AML-193 (cell line): ENCODE data around the gene PAQR5.
A peak's percentile ranks its signal among the peaks of the same experiment; 100 is the strongest.
"Not testable (repeated sequence)": the region's sequence is repeated elsewhere in the genome, so short reads cannot be mapped to it uniquely, and the experiment has no call there.

ENCODE experiments used
- DNase-seq, 2 experiments: peaks; one replicate each; lab custom pipeline; 2025; lab: John Stamatoyannopoulos, UW

PAQR5 gene

DNA sequence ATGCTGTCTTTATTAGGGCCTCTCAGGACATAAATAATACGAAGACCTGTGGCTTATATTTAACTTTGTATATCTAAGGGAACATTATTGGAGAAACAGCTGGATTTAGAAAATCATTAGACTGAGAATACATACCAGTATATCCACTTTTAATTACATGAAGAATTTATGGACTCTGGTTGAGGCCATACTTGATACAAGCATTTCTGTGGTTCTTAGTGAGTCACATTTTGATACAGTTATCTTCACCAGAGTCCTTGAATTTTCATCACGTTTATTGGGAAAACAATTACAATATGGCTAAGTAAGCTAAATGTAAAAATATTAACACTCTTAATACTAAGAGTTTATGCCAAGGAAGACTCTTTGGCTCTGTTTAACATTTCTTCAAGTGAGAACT lies 125.3 kb downstream of the PAQR5 start:
- no peak for DNase-seq

DNA sequence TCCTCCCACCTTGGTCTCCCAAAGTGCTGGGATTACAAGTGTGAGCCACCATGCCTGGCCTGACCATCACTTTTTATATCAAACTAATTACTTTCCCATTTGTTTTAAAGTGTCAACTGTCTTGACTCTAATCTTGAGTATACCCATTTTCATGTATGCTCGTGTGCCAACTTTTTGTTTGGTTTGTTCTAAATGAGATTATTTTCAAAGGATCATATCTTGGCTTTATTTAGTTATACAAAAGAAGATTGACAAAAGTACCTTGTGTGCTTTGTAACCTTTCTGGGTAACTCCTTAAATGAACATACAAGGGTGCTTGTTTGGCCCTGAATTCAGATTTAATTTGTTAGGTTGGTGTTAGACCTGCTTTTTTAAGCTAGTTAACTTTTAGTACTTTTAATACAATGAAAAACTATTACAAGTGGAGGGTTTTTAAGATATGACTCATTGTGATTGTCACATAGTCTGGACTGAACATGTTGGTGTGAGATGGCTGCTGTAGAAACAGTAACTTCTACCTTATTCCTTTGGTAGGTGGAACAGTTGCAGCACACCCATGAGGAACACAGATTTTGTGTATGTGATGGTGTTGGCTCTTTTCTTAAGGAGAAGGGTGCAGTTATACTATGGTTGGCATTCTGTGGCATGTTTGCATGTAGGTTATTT lies 126.2 kb downstream of the PAQR5 start:
- DNase-seq: no peak

GRCh38 chr15:69433831-69434230 lies 135.1 kb downstream of the PAQR5 start:
- no peak for DNase-seq

DNA sequence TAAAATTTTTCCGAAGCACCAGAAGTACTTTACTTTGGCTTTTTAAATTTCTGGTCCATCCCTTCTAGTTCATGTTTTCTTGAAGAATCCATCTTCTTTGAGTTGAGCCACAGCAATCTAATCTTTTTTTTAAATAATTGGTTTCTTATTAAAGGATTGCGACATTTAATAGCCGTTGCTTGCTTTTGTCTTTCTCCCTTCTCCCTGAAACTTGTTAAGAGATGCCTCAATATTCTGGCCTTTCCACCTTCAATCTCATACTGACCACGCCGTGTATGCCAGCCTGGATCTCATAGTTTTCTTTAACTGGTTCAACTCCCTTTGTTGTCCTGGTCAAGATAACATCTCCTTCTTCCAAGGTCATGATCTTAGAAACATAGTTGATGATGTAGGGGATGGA lies 135.5 kb downstream of the PAQR5 start:
- DNase-seq: no peak

DNA sequence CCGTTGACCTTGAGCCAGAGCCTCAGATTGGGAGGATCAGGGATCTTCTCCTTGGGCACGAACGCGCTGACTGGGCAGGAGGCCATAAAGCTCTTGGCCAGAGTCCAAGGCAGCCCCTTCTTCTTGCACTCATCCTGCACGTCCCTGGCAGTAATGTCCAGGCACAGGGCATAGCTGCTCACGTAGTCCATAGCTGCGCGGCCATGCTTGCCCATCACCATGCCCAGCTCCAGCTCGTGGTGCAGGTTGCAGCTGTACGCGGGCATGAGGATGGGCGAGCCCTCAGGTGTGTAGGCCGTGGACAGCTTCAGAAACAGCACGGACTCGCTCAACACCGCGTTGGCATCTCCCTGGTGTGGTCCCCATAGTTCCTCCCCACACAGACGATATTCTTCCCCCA lies 136.0 kb downstream of the PAQR5 start:
- DNase-seq: no peak

DNA sequence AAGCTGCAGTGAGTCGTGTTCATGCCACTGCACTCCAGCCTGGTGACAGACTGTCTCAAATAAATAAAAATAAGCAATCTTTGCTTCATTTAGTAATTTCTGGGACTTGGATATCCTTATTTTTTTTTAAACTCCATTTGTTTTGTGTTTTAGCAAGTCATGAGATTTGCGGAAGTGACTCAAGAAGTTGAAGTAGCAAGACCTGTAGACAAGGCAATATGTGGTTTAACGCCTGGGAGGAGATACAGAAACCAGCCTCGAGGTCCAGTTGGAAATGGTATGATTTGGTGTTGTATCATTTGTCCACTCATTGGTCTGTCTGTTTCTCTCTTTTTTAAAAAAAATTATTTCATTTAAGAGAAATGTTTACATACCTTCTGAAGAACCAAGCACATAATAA lies 137.3 kb downstream of the PAQR5 start:
- DNase-seq: no peak

GRCh38 chr15:69436951-69437350 lies 138.2 kb downstream of the PAQR5 start:
- no peak for DNase-seq

DNA sequence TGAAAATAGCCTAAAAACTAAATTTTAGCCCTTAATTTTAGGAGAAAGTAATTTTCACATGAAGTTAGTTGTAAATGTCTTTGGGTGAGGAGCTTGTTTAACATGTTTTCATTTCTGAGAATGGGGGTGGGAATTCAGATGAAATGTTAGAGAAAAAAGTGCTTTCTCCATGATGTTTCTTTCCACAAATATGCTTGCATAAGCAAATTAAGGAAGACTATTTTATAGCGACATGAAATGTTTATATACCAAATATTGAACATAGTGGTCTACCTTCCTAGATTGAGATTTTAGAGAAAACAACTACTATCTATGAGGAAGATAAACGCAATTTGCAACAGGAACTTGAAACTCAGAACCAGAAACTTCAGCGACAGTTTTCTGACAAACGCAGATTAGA lies 140.9 kb downstream of the PAQR5 start:
- DNase-seq: no peak

GRCh38 chr15:69443032-69443611 lies 144.4 kb downstream of the PAQR5 start:
- DNase-seq: no peak

DNA sequence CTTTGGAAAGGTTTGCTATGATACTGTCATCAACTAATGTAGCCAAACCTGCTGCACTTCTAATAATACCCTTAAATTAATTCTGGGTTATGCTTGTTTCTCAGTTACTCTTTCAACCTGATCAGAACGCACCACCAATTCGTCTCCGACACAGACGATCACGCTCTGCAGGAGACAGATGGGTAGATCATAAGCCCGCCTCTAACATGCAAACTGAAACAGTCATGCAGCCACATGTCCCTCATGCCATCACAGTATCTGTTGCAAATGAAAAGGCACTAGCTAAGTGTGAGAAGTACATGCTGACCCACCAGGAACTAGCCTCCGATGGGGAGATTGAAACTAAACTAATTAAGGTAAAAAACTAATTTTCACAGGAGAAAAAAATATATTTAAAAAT lies 146.0 kb downstream of the PAQR5 start:
- no peak for DNase-seq

DNA sequence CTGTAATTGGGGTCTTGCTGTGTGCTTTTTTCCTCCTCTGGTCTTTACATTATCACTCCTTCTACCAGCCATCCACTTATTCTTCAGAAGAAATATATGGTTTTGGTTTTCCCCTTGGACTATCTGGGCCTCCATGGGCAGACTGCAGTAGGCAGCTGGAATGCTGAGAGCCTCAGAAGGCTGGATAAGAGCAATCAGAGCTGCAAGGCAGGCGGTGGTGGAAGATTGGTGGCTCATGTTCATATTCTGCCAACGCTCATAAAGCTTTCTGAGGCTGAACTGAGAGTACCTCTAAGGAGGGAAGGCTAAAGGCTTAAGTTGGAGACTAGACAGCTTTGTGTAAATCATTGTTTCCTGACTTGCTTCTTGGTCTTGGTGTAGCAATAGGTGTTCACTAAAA lies 148.2 kb downstream of the PAQR5 start:
- DNase-seq: no peak

DNA sequence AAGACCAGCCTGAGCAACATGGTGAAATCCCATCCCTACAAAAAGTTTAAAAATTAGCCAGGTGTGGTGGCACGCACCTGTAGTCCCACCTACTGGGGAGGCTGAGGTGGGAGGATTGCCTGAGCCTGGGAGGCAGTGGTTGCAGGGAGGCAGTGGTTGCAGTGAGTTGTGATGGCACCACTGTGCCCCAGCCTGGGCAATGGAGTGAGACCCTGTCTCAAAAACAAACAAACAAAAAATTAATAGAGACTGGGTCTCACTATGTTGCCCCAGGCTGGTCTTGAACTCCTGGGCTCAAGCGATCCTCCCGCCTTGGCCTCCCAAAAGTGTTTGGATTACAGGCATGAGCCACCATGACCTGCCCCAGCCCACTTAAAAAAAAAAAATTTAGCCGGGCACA lies 151.5 kb downstream of the PAQR5 start:
- not testable (repeated sequence) for DNase-seq

- no peak for DNase-seq
These were observed 152.4 kb downstream of the PAQR5 start for GRCh38 chr15:69450968-69451695.

- peak; percentile 24 to 37 for DNase-seq
These were observed 153.4 kb downstream of the PAQR5 start for GRCh38 chr15:69451951-69452691.

GRCh38 chr15:69452692-69453521 lies 154.2 kb downstream of the PAQR5 start, which contains the start of gene RPLP1:
TSS of gene RPLP1 (plus strand) at chr15:69452818. CDS start at chr15:69452949, 131 bp downstream.
- peak; percentile 88 to 92 for DNase-seq

GRCh38 chr15:69454953-69455352 lies 156.2 kb downstream of the PAQR5 start:
- DNase-seq: no peak

DNA sequence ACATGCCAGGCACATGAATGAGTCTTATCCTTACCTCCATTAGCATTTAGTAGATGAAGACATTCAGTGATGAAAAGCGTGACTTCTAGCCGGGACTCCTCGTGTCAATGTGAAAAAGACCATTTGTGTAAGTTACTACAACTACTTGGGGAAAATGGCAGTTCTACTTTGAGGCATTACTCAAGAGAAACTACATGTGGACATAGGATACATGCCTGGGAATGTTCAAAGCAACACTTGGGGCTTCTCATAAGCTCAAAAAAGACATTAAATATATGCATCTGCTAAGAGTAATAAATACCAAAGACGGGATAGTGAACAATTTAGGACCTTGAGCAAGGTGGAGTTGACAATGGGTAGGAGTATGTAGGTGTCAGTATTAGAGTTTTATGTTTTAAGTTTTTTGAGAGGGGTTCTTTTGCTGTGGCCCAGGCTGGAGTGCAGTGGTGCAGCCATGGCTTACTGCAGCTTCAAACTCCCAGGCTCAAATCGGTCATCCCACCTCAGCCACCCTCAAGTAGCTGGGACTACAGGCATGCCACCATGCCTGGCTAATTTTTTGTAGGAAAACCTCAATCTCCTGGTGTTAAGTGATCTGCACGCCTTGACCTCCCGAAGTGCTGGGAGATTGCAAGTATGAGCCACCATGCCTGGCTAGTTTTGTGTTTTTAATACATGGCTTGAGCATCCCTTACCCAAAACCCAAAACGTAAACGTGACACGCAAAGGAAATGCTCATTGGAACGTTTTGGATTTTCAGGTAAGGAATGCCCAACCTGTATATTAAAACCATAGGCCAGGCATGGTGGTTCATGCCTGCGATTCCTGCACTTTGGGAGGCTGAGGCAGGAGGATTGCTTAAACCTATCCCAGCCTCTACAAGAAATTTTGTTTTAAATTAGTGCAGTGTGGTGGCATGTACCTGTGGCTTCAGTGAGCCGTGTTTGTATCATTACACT lies 157.8 kb downstream of the PAQR5 start:
- DNase-seq: no peak
